Measurements from ENCODE around the gene IL1RN. TPM values are rescaled to one million over a fixed set of nuclear protein-coding genes. Genes with fewer than 3 reads are reported as not detected.

The IL1RN gene
- total and polyA plus RNA-seq, 8 donors: 0.87 to 220 (median 28.5) TPM; not detected in 2

GRCh38 chr2:113098041-113098440 lies 29.4 kb upstream of the IL1RN start:
- TF ChIP-seq POLR2A (IDR thresholded peaks at IDR 0.05): no peak
- no peak for TF ChIP-seq EP300 (IDR thresholded peaks at IDR 0.05)
- no peak for TF ChIP-seq POLR2AphosphoS5 (IDR thresholded peaks at IDR 0.05)
- no peak for TF ChIP-seq CTCF (IDR thresholded peaks at IDR 0.05)

GRCh38 chr2:113098532-113098931 lies 28.9 kb upstream of the IL1RN start:
- DNase-seq: no peak
- Histone ChIP-seq H3K9me3 (peaks cover 0 to 5% (median 3%) of the 10 kb centered on the region in 4 donors), H3K4me3 (no peak overlapping the region), H3K36me3 (no peaks in the 10 kb centered on the region), H3K27ac (no peak overlapping the region), H3K4me1 (no peaks in the 10 kb centered on the region), H3K27me3 (no peaks in the 10 kb centered on the region)
- no peak for TF ChIP-seq EP300 (IDR thresholded peaks at IDR 0.05)
- no peak for TF ChIP-seq POLR2A (IDR thresholded peaks at IDR 0.05)
- TF ChIP-seq CTCF (IDR thresholded peaks at IDR 0.05): no peak
- TF ChIP-seq POLR2AphosphoS5 (IDR thresholded peaks at IDR 0.05): no peak
- intact Hi-C loops (cut with DNase I; ENCODE audit: low total_unique reads): no loop called here
- WGBS, 5 donors: 91 to 100% (median 96%) methylated on average over 5 to 6 of the region's 6 CpGs

More at GRCh38 chr2:113098041-113098440, 29.4 kb upstream of the IL1RN start:
- H3K9me3 ChIP-seq: peaks cover 0 to 5% (median 2%) of the 10 kb centered on the region in 4 donors
- no peaks in the 10 kb centered on the region for H3K4me1 ChIP-seq
- no peak overlapping the region for H3K4me3 ChIP-seq
- H3K36me3 ChIP-seq: no peaks in the 10 kb centered on the region
- no peak for DNase-seq
- intact Hi-C loops (cut with DNase I; ENCODE audit: low total_unique reads): no loop called here
- WGBS, 5 donors: 70 to 82% (median 78%) methylated on average over 4 of the region's 4 CpGs
- H3K27me3 ChIP-seq: no peaks in the 10 kb centered on the region
- no peak overlapping the region for H3K27ac ChIP-seq

GRCh38 chr2:113102133-113102532 lies 25.3 kb upstream of the IL1RN start:
- Histone ChIP-seq H3K4me3 (no peak overlapping the region), H3K27me3 (no peaks in the 10 kb centered on the region), H3K27ac (no peak overlapping the region), H3K9me3 (peaks cover 0 to 4% (median 2%) of the 10 kb centered on the region in 4 donors), H3K4me1 (no peaks in the 10 kb centered on the region), H3K36me3 (no peaks in the 10 kb centered on the region)
- DNase-seq: no peak
- intact Hi-C loops (cut with DNase I; ENCODE audit: low total_unique reads): no loop called here
- TF ChIP-seq EP300 (IDR thresholded peaks at IDR 0.05): no peak
- 73 to 100% (median 90%) methylated on average over 2 of the region's 2 CpGs for WGBS, 5 donors

GRCh38 chr2:113103277-113103676 lies 24.1 kb upstream of the IL1RN start:
- H3K27me3 ChIP-seq: no peaks in the 10 kb centered on the region
- H3K4me3 ChIP-seq: no peak overlapping the region
- H3K4me1 ChIP-seq: no peaks in the 10 kb centered on the region
- no peak for DNase-seq
- WGBS, 5 donors: 82 to 100% (median 93%) methylated on average over 4 of the region's 4 CpGs
- no peak for TF ChIP-seq CTCF (IDR thresholded peaks at IDR 0.05)
- no peak for TF ChIP-seq EP300 (IDR thresholded peaks at IDR 0.05)
- TF ChIP-seq POLR2A (IDR thresholded peaks at IDR 0.05): no peak
- TF ChIP-seq POLR2AphosphoS5 (IDR thresholded peaks at IDR 0.05): no peak
- H3K27ac ChIP-seq: no peak overlapping the region
- intact Hi-C loops (cut with DNase I; ENCODE audit: low total_unique reads): no loop called here
- H3K36me3 ChIP-seq: no peaks in the 10 kb centered on the region
- H3K9me3 ChIP-seq: peaks cover 0 to 4% (median 2%) of the 10 kb centered on the region in 4 donors

GRCh38 chr2:113104054-113104611 lies 23.3 kb upstream of the IL1RN start:
- peaks cover 0 to 4% (median 2%) of the 10 kb centered on the region in 4 donors for H3K9me3 ChIP-seq
- DNase-seq: no peak
- no peaks in the 10 kb centered on the region for H3K36me3 ChIP-seq
- intact Hi-C loops (cut with DNase I; ENCODE audit: low total_unique reads): no loop called here
- WGBS, 5 donors: 69 to 91% (median 80%) methylated on average over 3 of the region's 3 CpGs
- no peak overlapping the region for H3K4me3 ChIP-seq
- H3K4me1 ChIP-seq: no peaks in the 10 kb centered on the region
- H3K27me3 ChIP-seq: no peaks in the 10 kb centered on the region
- TF ChIP-seq CTCF (IDR thresholded peaks at IDR 0.05) (no peak), POLR2AphosphoS5 (IDR thresholded peaks at IDR 0.05) (no peak), POLR2A (IDR thresholded peaks at IDR 0.05) (no peak), EP300 (IDR thresholded peaks at IDR 0.05) (no peak)
- no peak overlapping the region for H3K27ac ChIP-seq
